Stimulated activated CD4-positive, alpha-beta T cell treated with anti-CD3 and anti-CD28 coated beads, Interleukin-4, amount 100 ng/mL, for 4 hours (primary cell): Measurements from ENCODE around the gene PPP1R9A.
"Not testable (repeated sequence)": the region's sequence is repeated elsewhere in the genome, so short reads cannot be mapped to it uniquely, and the experiment has no call there.

ENCODE experiments used
- DNase-seq, 2 experiments: peaks; one replicate each; pipeline ENCODE4 v3.0.0-alpha.2; 2020

The PPP1R9A gene

GRCh38 chr7:94980418-94981142, 73.2 kb downstream of the PPP1R9A start:
- DNase-seq = no peak

- DNase-seq = no peak
Observed at GRCh38 chr7:94995921-94996320, 88.5 kb downstream of the PPP1R9A start.

GRCh38 chr7:94996369-94996768, 89.0 kb downstream of the PPP1R9A start:
- DNase-seq = no peak

- no peak for DNase-seq
Observed at GRCh38 chr7:94997547-94997946, 90.2 kb downstream of the PPP1R9A start.

- no peak for DNase-seq
Observed at GRCh38 chr7:94998266-94999068, 91.1 kb downstream of the PPP1R9A start.

GRCh38 chr7:94999069-94999351, 91.6 kb downstream of the PPP1R9A start:
- no peak for DNase-seq

- not testable (repeated sequence) for DNase-seq
Observed at GRCh38 chr7:94999601-95000000, 92.2 kb downstream of the PPP1R9A start.

GRCh38 chr7:95001258-95001657, 93.9 kb downstream of the PPP1R9A start:
- DNase-seq = no peak

GRCh38 chr7:95001815-95002561, 94.6 kb downstream of the PPP1R9A start:
- no peak for DNase-seq

- DNase-seq = no peak
Observed at GRCh38 chr7:95002775-95003174, 95.4 kb downstream of the PPP1R9A start.

GRCh38 chr7:95004618-95005247, 97.3 kb downstream of the PPP1R9A start:
- DNase-seq = no peak

GRCh38 chr7:95006010-95006409, 98.6 kb downstream of the PPP1R9A start:
- DNase-seq = no peak

GRCh38 chr7:95008773-95009172, 101.4 kb downstream of the PPP1R9A start:
- not testable (repeated sequence) for DNase-seq

GRCh38 chr7:95011146-95011928, 103.9 kb downstream of the PPP1R9A start:
- no peak for DNase-seq

GRCh38 chr7:95011995-95012394, 104.6 kb downstream of the PPP1R9A start:
- no peak for DNase-seq

- no peak for DNase-seq
Observed at GRCh38 chr7:95018021-95018420, 110.6 kb downstream of the PPP1R9A start.

GRCh38 chr7:95026018-95026417, 118.6 kb downstream of the PPP1R9A start:
- no peak for DNase-seq

GRCh38 chr7:95026421-95027072, 119.2 kb downstream of the PPP1R9A start:
- no peak for DNase-seq

- no peak for DNase-seq
Observed at GRCh38 chr7:95027234-95027872, 120.0 kb downstream of the PPP1R9A start.

GRCh38 chr7:95028683-95029082, 121.3 kb downstream of the PPP1R9A start:
- no peak for DNase-seq

- DNase-seq = no peak
Observed at GRCh38 chr7:95035295-95035694, 127.9 kb downstream of the PPP1R9A start.
